Large intestine (tissue), 3 donors: ENCODE data around the gene RBM34. TPM values are rescaled to one million over a fixed set of nuclear protein-coding genes. Genes with fewer than 3 reads are reported as not detected.

Source experiments
- DNase-seq, 2 donors: peaks; one replicate each; pipeline versions ENCODE4 v3.0.0 to v3.0.0-alpha.2; 2013
- H3K27ac ChIP-seq: one replicate; pipeline ENCODE4 v1.5.1; 2013; ENCODE audit warnings: low read length
- H3K27me3 ChIP-seq: 2 replicates; pipeline ENCODE4 v1.6.1; 2013; ENCODE audit warnings: low read length; ENCODE audit not compliant: control insufficient read depth, insufficient read depth
- H3K36me3 ChIP-seq: 2 replicates; pipeline ENCODE4 v1.6.1; 2013; ENCODE audit warnings: low read length; ENCODE audit not compliant: control insufficient read depth, insufficient read depth
- H3K4me1 ChIP-seq: one replicate; pipeline ENCODE4 v1.6.1; 2013; ENCODE audit warnings: low read length; ENCODE audit not compliant: control insufficient read depth, insufficient read depth
- H3K4me3 ChIP-seq: one replicate; pipeline ENCODE4 v1.5.1; 2013; ENCODE audit warnings: low read length
- H3K9me3 ChIP-seq: one replicate; pipeline ENCODE4 v1.6.1; 2013; ENCODE audit warnings: mild to moderate bottlenecking, low read depth, low read length, moderate library complexity; ENCODE audit not compliant: control insufficient read depth
- WGBS: methylation state at CpG from one replicate; pipeline ENCODE4 v1.1.5; 2013; ENCODE audit warnings: low lambda C conversion rate; ENCODE audit not compliant: insufficient coverage; 5-methylcytosine and 5-hydroxymethylcytosine counted together
- polyA plus RNA-seq: library from polyadenylated mRNA; unstranded; fragments of 120-200 nt; gene quantifications from one replicate; pipeline ENCODE4 v1.2.1, GENCODE V29; 2013

Gene RBM34
- polyA plus RNA-seq, 1 donor: 77.4 TPM

- WGBS: no CpG with 5 or more reads among the region's 9 CpGs
- Histone ChIP-seq H3K4me3 (no peak overlapping the region), H3K27me3 (no peaks in the 10 kb centered on the region), H3K27ac (no peak overlapping the region), H3K9me3 (no peaks in the 10 kb centered on the region), H3K36me3 (peaks cover 29% of the 10 kb centered on the region), H3K4me1 (no peaks in the 10 kb centered on the region)
- no peak for DNase-seq
These were observed 36.9 kb downstream of the RBM34 start for GRCh38 chr1:235124111-235124510.

DNA sequence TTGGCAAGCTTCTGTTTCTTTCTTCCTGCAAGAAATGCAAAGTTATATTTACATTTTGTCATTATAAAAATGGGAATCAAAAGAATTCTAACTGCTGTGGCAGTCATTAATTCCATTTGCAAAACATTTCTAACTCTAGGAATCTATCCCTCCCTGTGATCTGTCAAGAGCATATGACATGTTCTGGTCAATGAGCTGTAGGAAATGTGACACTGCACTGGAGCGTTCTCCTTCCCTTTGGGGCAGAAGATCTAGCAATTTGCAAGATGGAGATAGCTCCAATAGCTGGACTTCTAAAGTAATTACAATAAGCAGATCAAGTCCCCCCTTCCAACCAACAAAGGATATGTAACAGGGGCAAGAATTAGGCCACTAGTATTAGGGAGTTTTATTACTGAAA lies 38.7 kb downstream of the RBM34 start:
- Histone ChIP-seq H3K4me3 (no peak overlapping the region), H3K27ac (no peak overlapping the region), H3K9me3 (no peaks in the 10 kb centered on the region), H3K4me1 (no peaks in the 10 kb centered on the region), H3K36me3 (peaks cover 45% of the 10 kb centered on the region), H3K27me3 (no peaks in the 10 kb centered on the region)
- no peak for DNase-seq
- no CpG with 5 or more reads among the region's 1 CpG for WGBS

GRCh38 chr1:235113183-235113917 lies 47.7 kb downstream of the RBM34 start:
- peaks cover 70% of the 10 kb centered on the region for H3K36me3 ChIP-seq
- no peaks in the 10 kb centered on the region for H3K27me3 ChIP-seq
- H3K4me3 ChIP-seq: no peak overlapping the region
- no peaks in the 10 kb centered on the region for H3K9me3 ChIP-seq
- 100% methylated on average over 1 of the region's 7 CpGs for WGBS
- no peaks in the 10 kb centered on the region for H3K4me1 ChIP-seq
- no peak overlapping the region for H3K27ac ChIP-seq
- no peak for DNase-seq

DNA sequence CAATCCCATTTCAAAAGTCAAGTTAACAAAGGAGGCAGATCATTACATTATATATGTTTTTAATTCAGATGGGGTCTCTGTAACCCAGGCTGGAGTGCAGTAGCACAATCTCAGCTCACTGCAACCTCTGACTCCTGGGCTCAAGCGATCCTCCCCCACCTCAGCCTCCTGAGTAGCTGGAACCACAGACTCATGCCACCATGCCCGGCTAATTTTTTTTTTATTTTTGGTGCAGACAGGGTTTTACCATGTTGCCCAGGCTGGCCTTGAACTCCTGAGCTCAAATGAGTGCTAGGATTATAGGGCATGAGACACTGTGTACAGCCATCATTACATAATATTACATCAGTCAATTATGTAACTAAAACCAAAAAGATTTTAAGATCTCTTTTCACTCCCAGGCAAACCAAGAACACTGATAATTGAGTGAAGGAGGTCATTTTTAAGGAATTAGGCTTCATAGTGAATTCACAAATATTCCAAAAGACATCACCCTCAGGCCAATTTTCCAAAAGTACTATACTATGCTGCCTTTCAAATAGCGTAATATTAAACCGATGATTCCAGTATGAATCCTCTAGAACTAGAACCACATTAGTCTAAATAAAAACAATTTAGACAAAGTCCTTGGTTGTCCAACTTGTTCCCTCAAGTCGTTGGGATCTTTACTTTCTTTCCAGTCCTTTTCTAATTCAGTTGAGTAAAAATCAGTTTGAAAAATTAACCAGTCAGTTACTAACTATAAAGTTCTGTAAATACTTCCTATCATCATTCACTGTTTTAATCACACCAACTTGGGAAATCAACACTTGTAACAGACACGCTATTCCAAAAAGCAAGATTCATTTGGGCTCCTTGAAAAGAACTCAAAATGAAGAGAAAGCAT lies 48.5 kb downstream of the RBM34 start:
- WGBS: 80% methylated on average over 2 of the region's 6 CpGs
- H3K27ac ChIP-seq: no peak overlapping the region
- H3K9me3 ChIP-seq: no peaks in the 10 kb centered on the region
- DNase-seq: no peak
- H3K4me1 ChIP-seq: no peaks in the 10 kb centered on the region
- peaks cover 63% of the 10 kb centered on the region for H3K36me3 ChIP-seq
- no peak overlapping the region for H3K4me3 ChIP-seq
- no peaks in the 10 kb centered on the region for H3K27me3 ChIP-seq

- no peaks in the 10 kb centered on the region for H3K4me1 ChIP-seq
- H3K27ac ChIP-seq: no peak overlapping the region
- no peaks in the 10 kb centered on the region for H3K27me3 ChIP-seq
- no CpG with 5 or more reads among the region's 3 CpGs for WGBS
- no peak for DNase-seq
- no peaks in the 10 kb centered on the region for H3K9me3 ChIP-seq
- H3K36me3 ChIP-seq: peaks cover 64% of the 10 kb centered on the region
- no peak overlapping the region for H3K4me3 ChIP-seq
These were observed 49.9 kb downstream of the RBM34 start for GRCh38 chr1:235111107-235111506.

- 100% methylated on average over 1 of the region's 11 CpGs for whole genome bisulfite sequencing
- Histone ChIP-seq H3K27ac (no peak overlapping the region), H3K36me3 (peaks cover 50% of the 10 kb centered on the region)
These were observed 52.2 kb downstream of the RBM34 start for GRCh38 chr1:235108876-235109275.

DNA sequence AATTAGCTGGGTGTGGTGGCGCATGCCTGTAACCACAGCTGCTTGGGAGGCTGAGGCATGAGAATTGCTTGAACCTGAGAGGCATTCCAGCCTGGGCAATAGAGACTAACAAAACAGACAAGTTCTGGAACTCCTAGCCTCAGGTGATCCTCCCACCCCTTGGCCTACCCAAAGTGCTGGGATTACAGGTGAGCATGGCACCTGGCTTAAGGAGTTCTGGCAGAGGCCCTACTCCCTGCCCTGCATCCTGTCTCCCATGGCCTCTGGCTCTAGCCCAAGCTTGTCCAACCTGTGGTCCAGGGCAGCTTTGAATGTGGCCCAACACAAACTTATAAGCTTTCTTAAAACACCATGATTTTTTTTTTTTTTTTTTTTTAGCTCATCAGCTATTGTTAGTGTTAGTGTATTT lies 52.9 kb downstream of the RBM34 start:
- no CpG with 5 or more reads among the region's 1 CpG for WGBS
- H3K36me3 ChIP-seq: peaks cover 45% of the 10 kb centered on the region
- no peak overlapping the region for H3K4me3 ChIP-seq
- no peak for DNase-seq
- peaks cover 4% of the 10 kb centered on the region for H3K4me1 ChIP-seq
- H3K27ac ChIP-seq: no peak overlapping the region
- H3K27me3 ChIP-seq: no peaks in the 10 kb centered on the region
- no peaks in the 10 kb centered on the region for H3K9me3 ChIP-seq

More at GRCh38 chr1:235108876-235109275, 52.2 kb downstream of the RBM34 start:
- no peak overlapping the region for H3K4me3 ChIP-seq
- H3K27me3 ChIP-seq: no peaks in the 10 kb centered on the region
- DNase-seq: no peak
- H3K4me1 ChIP-seq: peaks cover 4% of the 10 kb centered on the region
- no peaks in the 10 kb centered on the region for H3K9me3 ChIP-seq

DNA sequence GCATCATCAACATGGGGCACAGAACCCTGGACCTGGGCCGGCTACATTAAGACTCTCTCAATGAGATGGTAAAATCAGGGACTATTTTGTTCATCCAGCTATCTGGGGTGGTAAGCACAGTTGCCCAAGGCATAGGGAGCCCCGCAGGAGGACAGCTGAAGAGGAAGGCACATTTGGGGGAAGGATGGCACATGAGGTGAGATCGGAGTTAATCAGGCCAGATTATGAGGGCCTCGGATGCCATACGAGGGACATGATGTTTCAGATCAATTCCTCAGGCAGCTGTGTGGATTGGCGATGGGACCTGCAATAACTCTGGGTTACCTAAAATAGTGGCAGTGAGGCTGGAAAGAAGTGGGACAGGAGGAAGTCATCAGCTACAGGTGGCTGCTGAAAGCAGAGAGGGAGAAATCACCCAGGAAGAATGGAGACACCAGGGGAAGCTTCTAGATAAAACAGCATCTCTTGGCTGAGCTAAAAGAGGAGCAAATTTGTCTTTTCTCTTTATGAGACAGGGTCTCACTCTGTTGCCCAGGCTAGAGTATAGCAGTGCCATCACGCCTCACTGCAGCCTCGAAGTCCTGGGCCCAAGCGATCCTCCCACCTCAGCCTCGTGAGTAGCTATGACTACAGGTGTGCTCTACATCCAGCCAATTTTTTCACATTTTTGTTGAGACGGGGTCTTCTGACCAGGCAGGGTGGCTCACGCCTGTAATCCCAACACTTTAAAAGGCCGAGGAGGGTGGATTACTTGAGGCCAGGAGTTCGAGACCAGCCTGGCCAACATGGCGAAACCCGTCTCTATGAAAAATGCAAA lies 53.5 kb downstream of the RBM34 start:
- Histone ChIP-seq H3K9me3 (no peaks in the 10 kb centered on the region), H3K27ac (no peak overlapping the region), H3K4me3 (no peak overlapping the region), H3K4me1 (peaks cover 4% of the 10 kb centered on the region), H3K27me3 (no peaks in the 10 kb centered on the region), H3K36me3 (peaks cover 39% of the 10 kb centered on the region)
- DNase-seq: no peak
- 94% methylated on average over 2 of the region's 16 CpGs for WGBS

DNA sequence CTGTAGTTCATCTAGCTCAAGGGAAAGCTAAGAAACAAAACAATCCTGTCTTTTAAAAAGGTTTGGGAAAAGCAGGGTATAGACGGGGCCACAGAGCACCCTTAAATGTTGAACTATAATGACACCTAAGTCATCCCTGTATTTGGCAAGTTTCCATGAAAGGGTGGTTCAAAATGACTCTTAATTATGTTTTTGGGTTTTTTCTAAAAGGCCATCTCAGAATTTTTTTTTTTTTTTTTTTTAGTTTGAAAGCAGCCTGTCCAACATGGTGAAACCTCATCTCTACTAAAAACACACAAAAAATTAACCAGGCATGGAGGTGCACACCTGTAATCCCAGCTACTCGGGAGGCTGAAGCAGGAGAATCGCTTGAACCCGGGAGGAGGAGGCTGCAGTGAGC lies 54.6 kb downstream of the RBM34 start:
- H3K27ac ChIP-seq: no peak overlapping the region
- WGBS: no CpG with 5 or more reads among the region's 4 CpGs
- H3K9me3 ChIP-seq: no peaks in the 10 kb centered on the region
- no peak overlapping the region for H3K4me3 ChIP-seq
- no peaks in the 10 kb centered on the region for H3K27me3 ChIP-seq
- no peak for DNase-seq
- H3K4me1 ChIP-seq: peaks cover 4% of the 10 kb centered on the region
- peaks cover 34% of the 10 kb centered on the region for H3K36me3 ChIP-seq
